Left ventricle myocardium superior (tissue), 1 donor: Measurements from ENCODE around the gene LRRN1. TPM values are rescaled to one million over a fixed set of nuclear protein-coding genes. Genes with fewer than 3 reads are reported as not detected.

Experiments
- ATAC-seq: fragments of 200-7000 bp; cut with Tn5 transposase; one replicate; pipeline ENCODE4 v1.9.1; 2020; ENCODE audit warnings: mild to moderate bottlenecking, moderate library complexity
- DNase-seq: peaks from one replicate; pipeline ENCODE4 v3.0.0-alpha.2; 2020
- intact Hi-C: fragments of 100-400 bp; cut with micrococcal nuclease; formaldehyde crosslinking; loops from one replicate; pipeline ENCODE4 v1.11.0; 2022
- long read RNA-seq: library from polyadenylated mRNA; unstranded; transcript quantifications from one replicate; pipeline ENCODE4 v2.0.0, GENCODE V29; 2021
- total RNA-seq: library from RNA; stranded (reverse); fragmentation: NEBNext Ultra II Directional; extraction: Animal tissue kit (Norgen Biotek cat#: 25700); gene quantifications from one replicate; pipeline ENCODE4 v1.2.1, GENCODE V29; 2021
- donor health status: DM: no; HTN: yes; CAD: no; lungs with severe emphysema.

The LRRN1 gene
- total RNA-seq: 0.12 TPM
- long read RNA-seq: 0 reads

DNA sequence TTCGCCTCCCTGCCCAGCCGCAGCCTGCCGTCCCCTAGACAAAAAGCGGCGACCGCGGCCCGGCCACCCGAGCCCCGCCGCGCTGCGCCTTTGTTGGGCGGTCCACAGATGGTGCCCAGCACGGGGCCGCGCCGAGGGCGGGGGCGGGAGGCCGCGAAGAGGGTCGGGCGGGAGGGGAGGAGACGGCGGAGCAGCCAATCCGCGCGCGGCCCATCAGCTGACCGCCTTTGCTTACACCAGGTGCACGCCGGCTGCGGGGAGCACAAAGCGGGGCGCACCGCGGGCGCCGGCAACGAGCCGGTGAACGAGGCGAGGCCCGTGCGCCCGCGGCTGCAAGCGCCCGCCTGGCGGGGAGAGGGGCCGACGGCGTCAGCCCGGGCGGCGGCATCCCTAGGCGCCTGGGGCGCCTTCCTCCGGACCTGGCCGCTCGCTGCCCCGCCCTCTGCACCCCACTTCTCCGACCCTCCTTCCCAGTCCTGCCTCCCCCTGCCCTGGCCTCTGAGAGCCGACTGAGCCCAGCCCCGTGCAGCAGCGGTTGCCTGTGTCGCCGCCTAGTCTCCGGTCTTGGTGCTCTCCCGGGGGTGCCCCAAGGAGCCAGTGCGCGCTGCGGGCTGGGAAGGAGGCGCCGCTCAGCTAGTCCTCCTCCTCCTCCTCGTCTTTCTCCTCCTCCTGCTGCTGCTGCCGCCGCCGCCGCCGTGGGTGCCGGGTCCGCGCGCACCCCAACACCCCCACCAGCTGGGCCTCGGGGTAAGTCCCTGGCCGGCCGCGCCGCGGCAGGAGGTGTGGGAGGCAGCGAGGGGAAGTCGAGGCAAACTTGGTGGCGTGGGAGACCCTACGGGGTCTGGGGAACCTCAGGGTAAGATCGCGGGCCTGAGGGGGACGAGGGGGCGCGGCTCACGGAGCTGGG, at the start of gene LRRN1:
LRRN1 (plus strand) TSS at position 259 of the 907 bp plus-strand sequence. CDS start 45,211 bp downstream, outside the sequence.
- ATAC-seq: peak; percentile 88
- peak; percentile 61 for DNase-seq
- intact Hi-C loops: no loop called here

DNA sequence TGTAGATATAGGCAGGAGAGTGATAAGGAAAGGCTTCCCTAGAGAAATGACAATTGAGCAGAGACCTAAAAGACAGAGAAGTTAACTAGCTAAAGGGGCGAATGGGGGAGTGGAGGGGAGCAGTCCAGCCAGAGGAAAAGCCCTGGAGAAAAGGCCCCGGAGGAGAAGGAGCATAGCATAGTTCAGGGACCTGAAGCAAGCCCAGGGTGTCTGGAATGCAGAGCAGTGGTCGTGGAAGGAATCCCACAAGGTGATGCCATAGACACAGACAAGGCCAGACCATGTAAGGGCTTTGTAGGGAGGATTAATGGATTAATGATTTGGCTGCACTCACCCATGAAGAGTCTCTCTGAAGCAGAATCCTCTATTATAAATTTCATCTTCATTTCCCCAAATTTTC, 45.8 kb upstream of the LRRN1 start:
- DNase-seq: no peak
- intact Hi-C loops: no loop called here
- no peak for ATAC-seq

DNA sequence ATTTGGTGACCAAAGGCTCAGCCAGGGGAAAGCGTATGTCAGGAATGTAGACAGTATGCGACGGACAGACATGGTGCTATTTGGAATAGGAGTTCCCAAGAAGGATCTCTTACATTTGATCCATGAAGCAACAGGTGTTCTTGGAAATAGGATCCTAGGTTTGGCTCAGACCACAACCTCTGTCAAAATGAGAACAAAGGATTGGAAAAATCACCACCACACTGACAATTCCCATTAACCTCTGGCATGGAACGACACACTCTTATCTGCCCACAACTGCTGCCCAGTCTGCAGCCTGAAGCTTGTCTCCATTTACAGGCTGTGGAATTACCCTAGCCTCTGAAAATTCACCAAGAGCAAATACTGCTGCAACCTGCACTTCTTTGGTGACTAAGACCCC, 33.6 kb upstream of the LRRN1 start:
- ATAC-seq (no peak), DNase-seq (no peak)
- intact Hi-C loops: no loop called here

DNA sequence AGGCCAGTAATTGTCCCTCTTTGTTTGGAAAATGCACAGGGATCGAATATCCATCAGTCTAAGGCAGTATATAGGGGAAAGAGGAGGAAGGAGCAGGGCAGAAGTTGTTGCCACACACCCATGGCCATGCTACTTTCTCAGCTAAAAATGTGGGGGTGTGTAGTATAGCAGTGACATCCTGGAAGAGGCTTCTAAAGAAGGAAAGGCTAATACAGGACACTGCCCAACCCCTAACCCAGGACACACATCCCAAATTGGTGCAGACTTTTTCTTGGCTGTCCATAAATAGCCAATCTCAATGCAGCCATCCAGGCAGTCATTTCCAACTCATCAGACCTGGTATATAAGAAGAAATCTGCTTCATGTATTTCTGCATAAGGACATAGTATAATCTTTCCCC, 33.1 kb upstream of the LRRN1 start:
- no peak for ATAC-seq
- intact Hi-C loops: no loop called here

DNA sequence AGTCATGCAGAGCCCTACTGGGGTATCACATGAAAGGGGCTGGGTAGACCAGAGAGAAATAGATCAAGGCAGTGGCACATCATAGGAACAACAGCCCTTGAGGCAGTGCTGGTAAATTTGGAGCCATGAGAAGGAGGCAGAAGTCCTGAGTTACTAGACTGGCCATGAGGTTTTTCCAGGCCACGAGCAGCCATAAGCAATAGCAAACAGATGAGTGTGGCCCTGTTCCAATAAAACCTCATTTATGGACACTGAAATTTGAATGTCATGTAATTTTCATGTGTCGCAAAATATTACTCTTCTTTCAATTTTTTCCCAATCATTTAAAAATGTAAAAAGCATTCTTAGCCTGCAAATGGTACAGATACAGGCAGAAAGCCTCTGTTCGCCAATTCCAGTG, 28.1 kb upstream of the LRRN1 start:
- ATAC-seq: no peak

More for the DNA sequence above, 33.1 kb upstream of the LRRN1 start:
- DNase-seq: no peak

DNA sequence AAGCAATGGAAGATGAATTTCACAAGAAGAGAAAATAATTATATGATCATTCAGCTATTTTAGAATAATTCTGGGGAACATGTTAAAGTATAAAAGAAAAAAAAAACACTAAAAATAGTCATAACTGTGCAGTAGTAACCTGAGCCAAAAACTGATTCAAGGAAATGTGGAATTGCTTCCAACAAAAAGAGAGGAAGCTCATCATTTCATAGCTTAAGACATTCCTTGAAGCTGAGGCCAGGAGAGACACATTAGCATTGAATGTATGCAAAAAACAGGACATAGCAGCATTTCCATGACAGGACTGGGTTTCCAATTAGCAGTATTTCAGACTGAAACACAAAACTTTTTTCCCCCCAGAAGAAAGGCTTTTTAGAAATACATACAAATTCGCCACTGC, 27.7 kb upstream of the LRRN1 start:
- intact Hi-C loops: no loop called here
- DNase-seq (no peak), ATAC-seq (no peak)

More for the DNA sequence above, 28.1 kb upstream of the LRRN1 start:
- intact Hi-C loops: no loop called here
- DNase-seq: no peak

DNA sequence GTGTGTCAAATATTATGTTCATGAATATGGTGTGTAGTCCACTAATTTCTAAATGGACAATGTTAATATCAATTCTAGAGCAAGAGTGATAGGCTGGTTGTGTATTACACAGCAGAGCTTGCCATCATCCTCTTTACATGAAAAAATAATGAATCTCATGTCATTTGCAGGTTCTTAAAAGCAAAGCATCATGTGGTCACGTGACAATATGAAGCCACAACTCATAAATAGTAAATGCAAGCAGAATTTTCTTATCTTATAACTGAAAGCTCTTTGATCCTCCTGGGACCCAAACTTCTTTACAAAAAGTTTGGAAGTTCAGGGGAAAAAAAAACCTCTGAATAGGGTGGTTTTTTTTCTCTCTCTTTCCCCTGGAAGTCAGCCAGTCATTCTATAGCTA, 26.9 kb upstream of the LRRN1 start:
- DNase-seq: no peak
- intact Hi-C loops: no loop called here

DNA sequence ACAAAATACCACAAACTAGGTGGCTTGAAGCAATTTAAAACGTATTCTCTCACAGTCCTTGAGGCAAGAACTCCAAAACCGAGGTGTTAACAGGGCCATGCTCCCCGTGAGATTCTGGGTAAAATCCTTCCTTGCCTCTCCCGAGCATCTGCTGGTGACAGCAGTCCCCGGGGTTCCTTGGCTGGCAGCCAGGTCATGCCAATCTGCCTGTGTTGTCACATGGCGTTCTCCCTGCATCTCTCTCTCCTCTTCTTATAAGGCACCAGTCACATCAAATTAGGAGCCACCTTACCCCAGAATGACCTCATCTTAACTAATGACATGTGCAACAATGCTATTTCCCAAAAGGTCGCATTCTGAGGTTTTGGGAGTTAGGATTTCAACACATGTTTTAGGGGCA, 26.3 kb upstream of the LRRN1 start:
- peak; percentile 26 for DNase-seq
- ATAC-seq: no peak
- intact Hi-C loops: no loop called here

More for the DNA sequence above, 26.9 kb upstream of the LRRN1 start:
- ATAC-seq: no peak

DNA sequence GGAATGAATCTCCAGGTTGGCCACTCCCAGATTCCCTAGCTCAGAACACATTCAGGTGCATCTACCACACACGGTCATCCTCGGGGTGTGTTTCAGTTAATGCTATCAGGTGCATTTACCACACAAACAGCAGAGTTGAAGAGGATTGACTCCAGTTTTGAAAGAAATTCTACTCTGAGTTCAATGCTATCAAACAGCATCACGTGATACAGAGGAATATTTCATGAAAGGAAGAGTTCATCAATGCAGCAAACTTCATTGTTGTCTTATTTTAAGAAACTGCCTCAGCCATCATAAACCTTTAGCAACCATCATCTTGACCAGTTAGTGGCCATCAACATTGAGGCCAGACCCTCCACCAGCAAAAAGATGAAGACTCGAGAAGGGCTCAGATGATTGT, 22.6 kb upstream of the LRRN1 start:
- no peak for ATAC-seq
- DNase-seq: no peak
- intact Hi-C loops: no loop called here

DNA sequence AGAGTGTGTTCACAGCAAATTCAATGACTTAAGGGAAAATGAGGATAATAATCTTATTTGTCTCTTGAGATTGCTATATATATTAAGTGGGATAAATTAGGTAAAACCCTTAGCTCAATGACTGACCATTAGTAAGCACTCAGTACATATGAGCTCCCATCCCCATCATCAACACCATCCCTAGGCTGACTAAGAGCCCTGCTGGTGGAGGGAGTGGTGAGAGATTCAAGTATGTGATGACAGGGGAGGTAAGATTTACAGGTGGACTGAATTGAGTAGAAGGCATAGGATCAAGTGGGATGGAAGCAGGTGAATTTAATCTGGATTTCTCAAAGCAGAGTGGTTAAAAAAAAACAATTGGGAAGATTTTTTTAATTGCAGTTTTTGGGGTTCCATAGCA, 21.0 kb upstream of the LRRN1 start:
- DNase-seq (no peak), ATAC-seq (peak; percentile 54)

DNA sequence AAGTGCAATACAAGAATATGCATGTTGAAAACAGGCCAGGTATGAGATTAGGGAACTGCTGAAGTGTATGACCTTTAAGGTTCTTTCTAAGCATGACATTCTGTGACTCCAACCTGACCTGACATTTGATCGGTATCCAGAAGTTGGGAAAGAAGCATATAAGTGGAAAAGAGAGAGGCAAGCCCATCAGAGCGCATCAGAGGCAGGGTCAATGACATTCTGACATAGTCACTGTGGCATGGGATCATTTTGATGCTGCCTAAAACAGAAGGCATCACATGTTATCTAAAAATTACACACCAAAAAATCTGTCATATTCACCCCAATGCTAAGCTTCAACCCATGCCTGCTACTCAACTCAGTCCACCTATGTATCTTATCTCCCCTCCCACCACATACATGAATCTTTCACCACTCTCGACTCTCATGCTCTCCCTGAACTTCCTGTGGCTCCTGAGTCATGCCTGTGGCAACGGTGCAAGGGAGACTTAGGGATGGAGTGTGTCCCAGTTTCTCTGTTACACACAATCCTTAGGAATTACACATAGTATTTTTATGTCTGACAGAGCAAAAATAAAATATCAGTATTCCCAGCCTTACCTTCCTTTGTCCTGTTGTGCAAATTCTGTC, 20.5 kb upstream of the LRRN1 start:
- intact Hi-C loops: no loop called here
- DNase-seq (no peak), ATAC-seq (no peak)

More for the DNA sequence above, 21.0 kb upstream of the LRRN1 start:
- intact Hi-C loops: no loop called here

DNA sequence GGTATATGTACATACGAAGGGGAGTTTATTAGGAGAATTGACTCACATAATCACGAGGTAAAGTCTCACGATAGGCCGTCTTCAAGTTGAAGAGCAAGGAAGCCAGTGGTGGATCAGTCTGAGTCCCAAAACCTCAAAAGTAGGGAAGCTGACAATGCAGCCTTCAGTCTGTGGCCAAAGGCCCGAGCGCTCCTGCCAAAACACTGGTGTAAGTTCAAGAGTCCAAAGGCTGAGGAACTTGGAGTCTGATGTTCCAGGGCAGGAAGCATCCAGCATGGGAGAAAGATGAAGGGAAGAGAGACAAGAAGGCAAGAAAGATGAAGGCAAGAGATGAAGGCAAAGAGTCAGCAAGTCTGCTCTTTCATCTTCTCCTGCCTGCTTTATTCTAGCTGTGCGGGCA, 16.8 kb upstream of the LRRN1 start:
- intact Hi-C loops: no loop called here
- no peak for DNase-seq
- no peak for ATAC-seq

DNA sequence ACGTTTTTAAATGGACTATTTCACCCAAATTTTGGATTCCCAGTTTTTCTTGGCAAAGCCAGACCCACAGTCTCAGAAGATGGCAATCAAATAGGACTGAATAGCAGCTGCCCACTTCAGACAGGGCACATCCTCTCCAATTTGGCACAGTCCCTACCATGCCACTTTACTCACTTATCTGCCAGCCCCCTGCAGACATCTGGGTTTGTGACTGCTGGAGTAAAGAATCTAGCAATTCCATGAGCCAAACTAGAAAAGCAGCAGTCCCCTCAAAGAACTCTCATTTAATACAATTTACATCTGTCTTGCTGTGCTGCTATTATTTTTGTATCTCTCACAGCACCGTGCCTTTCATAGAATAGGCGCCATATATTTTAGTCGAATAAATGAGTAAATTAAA, 16.0 kb upstream of the LRRN1 start:
- intact Hi-C loops: no loop called here
- ATAC-seq: no peak
- DNase-seq: no peak

DNA sequence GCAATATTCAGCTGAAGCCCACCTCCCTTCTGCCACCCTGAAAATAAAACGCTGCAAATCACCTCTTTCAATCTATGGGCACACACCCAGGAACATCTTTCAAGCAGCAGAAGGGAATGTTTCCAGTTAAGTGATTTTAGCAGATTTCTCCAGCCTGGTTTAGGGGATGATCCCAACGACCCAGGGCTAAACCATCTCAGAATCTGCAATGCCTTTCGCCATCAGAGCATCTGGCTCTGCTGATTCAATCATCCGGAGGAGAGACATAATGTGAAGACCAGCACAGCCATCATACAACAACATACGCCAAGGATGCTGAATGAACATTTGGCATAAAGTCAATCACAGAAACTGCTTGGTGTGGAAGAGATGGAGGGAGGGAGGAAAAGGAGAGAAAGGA, 15.5 kb upstream of the LRRN1 start:
- intact Hi-C loops: no loop called here
- DNase-seq: no peak
- ATAC-seq: no peak

DNA sequence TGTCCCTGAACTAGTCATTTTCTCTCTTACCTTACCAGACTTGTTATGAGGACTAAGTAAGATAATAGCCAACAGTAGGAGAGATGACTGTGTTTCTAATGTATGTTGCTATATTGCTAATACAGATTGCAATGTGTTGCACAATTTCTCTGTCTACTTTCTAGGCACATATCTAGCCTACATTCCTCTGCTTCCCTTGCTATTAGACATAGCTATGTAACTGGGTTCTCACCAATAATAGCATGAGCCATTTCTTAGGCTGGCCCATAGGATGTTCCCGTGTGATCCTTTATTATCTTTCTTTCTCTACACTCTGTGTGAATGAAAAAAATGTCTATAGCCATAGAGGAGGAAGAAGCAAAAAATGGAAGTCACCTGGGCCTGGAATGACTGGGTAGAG, 6.8 kb upstream of the LRRN1 start:
- no peak for ATAC-seq
- intact Hi-C loops: no loop called here
- no peak for DNase-seq

DNA sequence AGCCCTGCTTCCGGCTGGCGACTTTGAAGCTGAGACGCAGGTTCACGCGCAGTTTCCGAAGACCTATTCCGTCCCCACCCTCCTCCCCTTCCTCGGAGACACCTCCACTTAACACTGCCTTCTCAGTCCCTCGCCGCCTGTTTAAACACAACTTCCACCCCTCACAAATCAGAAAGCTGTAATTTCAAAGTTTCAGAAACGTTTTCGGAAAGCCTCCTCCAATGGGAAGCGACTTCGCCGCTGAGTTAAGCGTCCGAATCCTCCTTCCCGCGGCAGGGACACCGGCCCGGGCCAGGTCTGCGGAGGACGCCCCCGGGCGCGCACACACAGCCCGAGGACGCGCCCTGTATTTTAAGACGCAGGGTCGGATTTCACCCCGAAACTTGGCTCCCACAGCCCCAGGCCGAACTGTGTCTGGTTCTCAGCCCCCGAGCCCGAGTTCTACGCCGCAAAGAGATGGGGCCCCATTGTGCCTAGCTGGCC, 559 bp upstream of the LRRN1 start:
- DNase-seq: no peak
- intact Hi-C loops: no loop called here
- ATAC-seq: peak; percentile 50

DNA sequence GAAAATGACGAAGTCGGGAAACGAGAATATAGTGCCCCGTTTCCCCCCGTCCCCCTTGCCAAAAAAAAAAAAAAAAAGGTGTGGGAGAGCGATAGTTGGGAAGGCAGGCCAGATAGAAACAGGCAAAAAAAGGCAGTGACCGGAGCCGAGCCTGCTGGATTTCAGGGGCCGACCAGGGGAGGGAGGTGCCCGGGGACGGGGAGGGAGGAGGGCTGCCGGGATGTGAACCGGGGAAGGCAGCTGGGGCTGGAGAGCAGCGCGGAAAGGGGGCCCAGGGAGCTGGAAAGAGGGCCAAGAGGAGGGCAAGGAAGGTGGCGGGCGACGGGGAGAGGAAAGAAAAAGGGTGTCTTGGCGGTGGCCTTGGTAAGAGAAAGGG, 837 bp downstream of the LRRN1 start:
- peak; percentile 60 for ATAC-seq
- intact Hi-C loops: no loop called here
- DNase-seq: peak; percentile 24

DNA sequence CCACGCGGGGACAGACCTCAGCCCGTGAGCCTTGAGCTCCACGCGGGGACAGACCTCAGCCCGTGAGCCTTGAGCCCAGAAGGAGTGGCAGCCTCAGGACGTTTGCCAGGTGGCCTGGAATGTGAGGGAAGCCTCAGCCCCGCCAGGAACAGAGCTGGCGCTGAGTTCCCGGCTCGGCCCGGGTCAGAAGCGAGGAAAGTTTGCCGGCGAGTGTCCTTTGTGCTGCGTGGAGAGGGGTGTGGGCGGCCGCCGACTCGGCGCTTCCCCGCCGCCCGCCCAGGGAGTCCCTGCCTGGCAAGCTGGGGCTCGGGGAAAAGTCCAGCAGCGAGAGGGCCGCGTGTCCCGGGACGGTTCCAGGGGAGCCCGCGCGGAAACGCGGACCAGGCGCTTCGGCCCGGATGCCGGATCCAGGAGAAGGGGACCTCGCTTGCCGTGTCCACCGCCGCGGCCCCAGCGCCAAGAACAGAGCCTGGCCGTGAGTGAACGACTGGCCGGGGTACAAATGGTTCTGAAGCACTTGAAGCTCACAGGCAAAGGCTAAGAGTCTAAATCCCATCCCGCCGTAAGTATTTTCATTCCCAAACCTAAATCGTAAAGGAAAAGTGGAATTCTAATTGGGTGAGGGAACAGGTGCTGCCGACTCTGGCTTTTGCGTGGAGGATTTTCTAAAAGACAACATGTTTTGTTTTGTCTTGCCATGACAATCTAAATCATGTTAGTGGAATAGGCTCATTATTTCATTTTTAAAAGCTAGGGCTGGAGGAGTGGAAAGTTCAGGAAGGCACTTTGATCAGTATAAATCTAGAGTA, 1.7 kb downstream of the LRRN1 start:
- DNase-seq: peak; percentile 58
- ATAC-seq: peak; percentile 61
- intact Hi-C loops: no loop called here

DNA sequence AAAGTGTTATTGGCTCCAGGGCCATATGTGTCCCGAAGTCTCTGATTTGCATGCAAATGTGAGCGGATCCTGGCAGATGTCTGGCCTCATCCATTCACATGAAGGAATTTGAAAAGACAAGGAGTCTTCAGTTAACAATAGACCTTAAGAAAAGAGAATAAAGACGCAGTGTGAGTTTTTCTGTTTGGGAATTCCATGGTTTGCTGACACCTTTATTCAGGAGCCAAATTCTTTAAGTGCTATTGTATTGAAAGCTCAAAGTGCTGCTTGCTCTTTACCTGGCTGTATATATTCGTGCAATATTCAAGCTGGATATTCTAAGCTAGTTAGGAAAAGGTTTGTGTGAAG, 2.2 kb downstream of the LRRN1 start:
- intact Hi-C loops: no loop called here

DNA sequence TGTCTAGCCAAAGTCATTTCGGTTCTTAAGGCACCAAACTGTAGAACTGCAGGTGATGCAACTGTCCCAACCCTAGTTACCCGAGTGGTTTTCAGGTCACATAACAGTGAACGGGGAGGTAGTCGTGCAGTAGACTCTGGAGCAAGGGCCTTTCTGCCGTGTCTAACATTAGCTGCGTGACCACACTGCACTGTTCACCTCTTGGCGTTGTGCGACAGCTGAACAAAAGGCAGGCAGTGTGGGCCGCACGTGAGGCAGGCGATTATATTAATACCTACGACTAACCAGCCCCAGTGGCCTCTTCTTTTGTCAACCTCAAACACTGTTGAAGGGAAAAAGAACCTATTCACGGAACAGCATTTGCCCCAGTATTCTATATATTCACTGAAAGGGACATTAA, 2.8 kb downstream of the LRRN1 start:
- intact Hi-C loops: no loop called here
- ATAC-seq (no peak), DNase-seq (no peak)

More for the DNA sequence above, 2.2 kb downstream of the LRRN1 start:
- ATAC-seq (no peak), DNase-seq (no peak)
